Endothelial cell of umbilical vein (primary cell): ENCODE measurements around the gene C4orf54. TPM values are rescaled to one million over a fixed set of nuclear protein-coding genes. Genes with fewer than 3 reads are reported as not detected.

ENCODE experiments used
- BruUV-seq: library from RNA; stranded (reverse); fragments of 400-500 nt; replicated peaks from 2 replicates; lab custom pipeline; 2021; lab: Mats Ljungman, UMichigan
- CTCF ChIA-PET: fragments of 300-600, 350-600 bp; sonication (Branson Sonifier 250); formaldehyde crosslinking; loops from one replicate; lab custom pipeline; 2021; ENCODE audit warnings: antibody characterized with exemption, inconsistent platforms; lab: Charles Lee
- POLR2A ChIA-PET: fragments of 300-600, 350-600 bp; sonication (Branson Sonifier 250); formaldehyde crosslinking; loops from one replicate; lab custom pipeline; 2021; ENCODE audit warnings: antibody characterized with exemption, inconsistent platforms; lab: Charles Lee
- DNase-seq: peaks from one replicate; pipeline ENCODE4 v3.0.0-alpha.2; 2011; ENCODE audit warnings: low read depth, low spot score
- FAIRE-seq: peaks from 2 replicates; lab custom pipeline; 2011; peaks lifted over from hg19 to GRCh38; lab: Jason Lieb, UNC
- H2AFZ ChIP-seq: 2 replicates; pipeline ENCODE4 v1.6.0; 2012; ENCODE audit warnings: low read depth, low read length, control low read depth, inconsistent platforms
- H3K27ac ChIP-seq: 2 replicates; pipeline ENCODE4 v1.5.1; 2011; ENCODE audit warnings: low read depth, mild to moderate bottlenecking, control low read depth, low read length, moderate library complexity; ENCODE audit not compliant: insufficient read depth
- H3K27me3 ChIP-seq, 2 experiments: 2 replicates each; pipeline versions ENCODE4 v1.6.0 to v1.6.1; 2011; ENCODE audit warnings: low read length in 2 of 2, mixed read lengths in 1 of 2; ENCODE audit not compliant: control insufficient read depth in 2 of 2, insufficient read depth in 2 of 2
- H3K36me3 ChIP-seq, 2 experiments: 2 replicates in 1 of 2; 3 replicates in 1 of 2; pipeline ENCODE4 v1.5.1; 2011; ENCODE audit warnings: low read length in 2 of 2, mild to moderate bottlenecking in 1 of 2, moderate library complexity in 1 of 2; ENCODE audit not compliant: control insufficient read depth in 2 of 2, insufficient read depth in 2 of 2; ENCODE audit errors: extremely low read depth in 1 of 2
- H3K4me1 ChIP-seq: 3 replicates; pipeline ENCODE4 v1.5.1; 2011; ENCODE audit warnings: mild to moderate bottlenecking, low read length; ENCODE audit not compliant: control insufficient read depth, insufficient read depth; ENCODE audit errors: extremely low read depth
- H3K4me2 ChIP-seq: 2 replicates; pipeline ENCODE4 v1.6.1; 2011; ENCODE audit warnings: low read length, control low read depth, mixed read lengths; ENCODE audit not compliant: insufficient read depth
- H3K4me3 ChIP-seq, 3 experiments: fragments of 200-600 bp in 1 of 3; sonication (generic), shearing (Covaris generic) in 1 of 3; replicated peaks in 1 of 3; 2 replicates each; pipeline ENCODE4 v1.5.1; 2011 to 2016; ENCODE audit warnings: control low read depth in 3 of 3, low read length in 3 of 3, mild to moderate bottlenecking in 2 of 3, inconsistent platforms in 1 of 3, low read depth in 1 of 3, moderate library complexity in 1 of 3; ENCODE audit not compliant: insufficient read depth in 1 of 3
- H3K79me2 ChIP-seq: 2 replicates; pipeline ENCODE4 v1.6.0; 2012; ENCODE audit warnings: low read length, inconsistent platforms; ENCODE audit not compliant: control insufficient read depth, insufficient read depth
- H3K9ac ChIP-seq: replicated peaks from 2 replicates; pipeline ENCODE3; 2011; ENCODE audit warnings: low read length, control low read depth; ENCODE audit not compliant: insufficient read depth; ENCODE audit errors: extremely low read depth
- H3K9me1 ChIP-seq: replicated peaks from 3 replicates; pipeline ENCODE4 v1.6.0; 2011; ENCODE audit warnings: mild to moderate bottlenecking, low read length; ENCODE audit not compliant: control insufficient read depth, insufficient read depth; ENCODE audit errors: extremely low read depth
- H3K9me3 ChIP-seq: replicated peaks from 2 replicates; pipeline ENCODE4 v1.5.1; 2012; ENCODE audit warnings: low read length, inconsistent platforms; ENCODE audit not compliant: control insufficient read depth, insufficient read depth
- H4K20me1 ChIP-seq: replicated peaks from 2 replicates; pipeline ENCODE3; 2011; ENCODE audit warnings: mild to moderate bottlenecking, low read length; ENCODE audit not compliant: control insufficient read depth, insufficient read depth; ENCODE audit errors: extremely low read depth
- CTCF ChIP-seq, 2 donors: IDR thresholded peaks; 1 replicate in 1 of 2; 2 replicates in 1 of 2; pipeline ENCODE4 v1.5.1; 2011; ENCODE audit warnings: low read length in 2 of 2, mild to moderate bottlenecking in 2 of 2, moderate library complexity in 2 of 2, control low read depth in 1 of 2, inconsistent platforms in 1 of 2, low read depth in 1 of 2; ENCODE audit not compliant: insufficient read depth in 1 of 2; ENCODE audit errors: extremely low read depth in 1 of 2
- EZH2 ChIP-seq: IDR thresholded peaks from 2 replicates; pipeline ENCODE4 v1.6.1; 2012; ENCODE audit warnings: borderline replicate concordance, low read depth, mild to moderate bottlenecking, moderate library complexity, low read length, inconsistent platforms; ENCODE audit not compliant: severe bottlenecking
- FOS ChIP-seq: IDR thresholded peaks from 2 replicates; pipeline ENCODE4 v1.6.1; 2011; ENCODE audit warnings: mild to moderate bottlenecking, low read length, moderate library complexity, borderline replicate concordance; ENCODE audit not compliant: insufficient read depth
- GATA2 ChIP-seq: IDR thresholded peaks from 2 replicates; pipeline ENCODE4 v1.7.0; 2011; ENCODE audit warnings: low read depth, mild to moderate bottlenecking, moderate library complexity, mixed read lengths, low read length; ENCODE audit not compliant: insufficient read length, insufficient read depth
- JUN ChIP-seq: IDR thresholded peaks from 2 replicates; pipeline ENCODE4 v1.6.1; 2011; ENCODE audit warnings: borderline replicate concordance, low read depth; ENCODE audit not compliant: insufficient read length, insufficient read depth
- MAX ChIP-seq: IDR thresholded peaks from 2 replicates; pipeline ENCODE4 v1.6.1; 2011; ENCODE audit not compliant: insufficient read depth, insufficient read length
- MYC ChIP-seq: IDR thresholded peaks from one replicate; pipeline ENCODE4 v1.6.1; 2011; ENCODE audit warnings: mild to moderate bottlenecking, low read depth, low read length
- POLR2A ChIP-seq: IDR thresholded peaks from 2 replicates; pipeline ENCODE4 v1.6.1; 2012; ENCODE audit warnings: low read depth, mild to moderate bottlenecking, control low read depth, low read length
- POLR2AphosphoS5 ChIP-seq: IDR thresholded peaks from 2 replicates; pipeline ENCODE4 v1.6.1; 2012; ENCODE audit warnings: low read depth, mild to moderate bottlenecking, control low read depth, low read length, moderate library complexity; ENCODE audit not compliant: insufficient read depth
- dilution Hi-C: fragments of 300-500 bp; cut with MboI; formaldehyde crosslinking; loops from one replicate; pipeline ENCODE4 v1.15.0; 2019; ENCODE audit warnings: low sequenced_read_pairs; ENCODE audit not compliant: extremely low pct_ligation_motif_present
- intact Hi-C: fragments of 100-400 bp; cut with micrococcal nuclease; formaldehyde crosslinking; loops from one replicate; pipeline ENCODE4 v1.10.0; 2022
- polyA plus RNA-seq, 4 experiments: library from polyadenylated mRNA; depleted of rRNA in 3 of 4; stranded (reverse) in 3 of 4; unstranded in 1 of 4; fragments of >200 nt; gene quantifications; 2 replicates each; pipeline versions ENCODE4 v1.2.1 to v1.2.3, GENCODE V29; 2011 to 2012; ENCODE audit warnings: missing spikeins in 1 of 4
- total RNA-seq: library from RNA; stranded (reverse); gene quantifications from 2 replicates; pipeline ENCODE4 v1.2.3, GENCODE V29; 2021

C4orf54 gene
- total and polyA plus RNA-seq, 2 donors (not counting 3 experiments of a cell fraction or from before 2014, with no cell fraction given) = not detected

GRCh38 chr4:99677161-99677560 lies 19.5 kb upstream of the C4orf54 start:
- H4K20me1 ChIP-seq = no peaks in the 10 kb centered on the region
- TF ChIP-seq POLR2A = no peak
- TF ChIP-seq CTCF (IDR thresholded peaks at IDR 0.05; ENCODE audit: extremely low read depth in 1 of 2, insufficient read depth in 1 of 2, low read depth in 1 of 2, low read length in 2 of 2) = no peak
- no peak for TF ChIP-seq FOS
- TF ChIP-seq MYC = no peak
- no peak for TF ChIP-seq EZH2
- no peak for TF ChIP-seq POLR2AphosphoS5
- no peak for TF ChIP-seq JUN
- no peak for TF ChIP-seq MAX
- TF ChIP-seq GATA2 = no peak
- H3K9me3 ChIP-seq = no peaks in the 10 kb centered on the region
- no peak overlapping the region for H2AFZ ChIP-seq
- no TSS peak for BruUV-seq
- H3K9me1 ChIP-seq = no peaks in the 10 kb centered on the region
- no peak for DNase-seq
- FAIRE-seq = no peak
- H3K79me2 ChIP-seq = no peaks in the 10 kb centered on the region
- no peaks in the 10 kb centered on the region for H3K27me3 ChIP-seq
- H3K4me2 ChIP-seq = no peak overlapping the region
- H3K9ac ChIP-seq = no peak overlapping the region
- no peak overlapping the region for H3K4me3 ChIP-seq
- dilution Hi-C loops (no loop called here), intact Hi-C loops (no loop called here)
- H3K27ac ChIP-seq = no peak overlapping the region
- no peaks in the 10 kb centered on the region for H3K4me1 ChIP-seq
- CTCF ChIA-PET = no interaction called here
- POLR2A ChIA-PET = no interaction called here
- no peaks in the 10 kb centered on the region for H3K36me3 ChIP-seq
